ENCODE data around the gene PARK7.

Gene PARK7

GRCh38 chr1:8014381-8014988 is 53.0 kb downstream of the PARK7 start:
- Histone ChIP-seq H3K36me3 (ENCODE audit: low read length) (no peaks in the 10 kb centered on the region), H2AFZ (ENCODE audit: low read depth, low read length, severe bottlenecking) (no peak overlapping the region), H3K9me3 (ENCODE audit: insufficient read depth, low read length) (no peaks in the 10 kb centered on the region), H3F3A (ENCODE audit: insufficient read depth) (no peaks in the 10 kb centered on the region), H3K27me3 (ENCODE audit: low read length) (no peaks in the 10 kb centered on the region), H3K4me3 (ENCODE audit: insufficient read depth, low read length, poor library complexity, severe bottlenecking) (no peak overlapping the region), H3K79me2 (ENCODE audit: insufficient read depth, low read length) (no peaks in the 10 kb centered on the region), H3K4me2 (ENCODE audit: low read depth, low read length, poor library complexity, severe bottlenecking) (no peak overlapping the region), H3K9ac (ENCODE audit: low read length) (no peak overlapping the region), H3K27ac (ENCODE audit: low read depth, low read length) (no peak overlapping the region), H3K9me2 (replicated peaks; ENCODE audit: insufficient read depth, low read length) (no peaks in the 10 kb centered on the region), H4K20me1 (ENCODE audit: low read depth, low read length) (no peaks in the 10 kb centered on the region)
- TF ChIP-seq CTCF (IDR thresholded peaks at IDR 0.05; ENCODE audit: insufficient read depth, low read length, poor library complexity, severe bottlenecking) (no peak), EZH2phosphoT487 (conservative IDR thresholded peaks at IDR 0.05; ENCODE audit: low read length) (no peak)

GRCh38 chr1:8015036-8015808 is 53.7 kb downstream of the PARK7 start:
- no peaks in the 10 kb centered on the region for H3K79me2 ChIP-seq (ENCODE audit: insufficient read depth, low read length)

GRCh38 chr1:8015809-8016165 is 54.3 kb downstream of the PARK7 start:
- Histone ChIP-seq H3K36me3 (ENCODE audit: low read length) (no peaks in the 10 kb centered on the region), H3F3A (ENCODE audit: insufficient read depth) (no peaks in the 10 kb centered on the region), H3K4me3 (ENCODE audit: insufficient read depth, low read length, poor library complexity, severe bottlenecking) (no peak overlapping the region), H3K79me2 (ENCODE audit: insufficient read depth, low read length) (no peaks in the 10 kb centered on the region), H3K9ac (ENCODE audit: low read length) (no peak overlapping the region), H3K27ac (ENCODE audit: low read depth, low read length) (no peak overlapping the region), H3K9me2 (replicated peaks; ENCODE audit: insufficient read depth, low read length) (no peaks in the 10 kb centered on the region), H4K20me1 (ENCODE audit: low read depth, low read length) (no peaks in the 10 kb centered on the region), H2AFZ (ENCODE audit: low read depth, low read length, severe bottlenecking) (no peak overlapping the region), H3K9me3 (ENCODE audit: insufficient read depth, low read length) (no peaks in the 10 kb centered on the region), H3K4me2 (ENCODE audit: low read depth, low read length, poor library complexity, severe bottlenecking) (no peak overlapping the region), H3K27me3 (ENCODE audit: low read length) (no peaks in the 10 kb centered on the region)
- no peak for TF ChIP-seq EZH2phosphoT487 (conservative IDR thresholded peaks at IDR 0.05; ENCODE audit: low read length)
- TF ChIP-seq CTCF (IDR thresholded peaks at IDR 0.05; ENCODE audit: insufficient read depth, low read length, poor library complexity, severe bottlenecking) = no peak

More at GRCh38 chr1:8015036-8015808, 53.7 kb downstream of the PARK7 start:
- Histone ChIP-seq H3F3A (ENCODE audit: insufficient read depth) (no peaks in the 10 kb centered on the region), H2AFZ (ENCODE audit: low read depth, low read length, severe bottlenecking) (no peak overlapping the region), H3K36me3 (ENCODE audit: low read length) (no peaks in the 10 kb centered on the region), H3K4me2 (ENCODE audit: low read depth, low read length, poor library complexity, severe bottlenecking) (no peak overlapping the region), H4K20me1 (ENCODE audit: low read depth, low read length) (no peaks in the 10 kb centered on the region), H3K9ac (ENCODE audit: low read length) (no peak overlapping the region), H3K4me3 (ENCODE audit: insufficient read depth, low read length, poor library complexity, severe bottlenecking) (no peak overlapping the region), H3K27ac (ENCODE audit: low read depth, low read length) (no peak overlapping the region), H3K9me2 (replicated peaks; ENCODE audit: insufficient read depth, low read length) (no peaks in the 10 kb centered on the region), H3K27me3 (ENCODE audit: low read length) (no peaks in the 10 kb centered on the region), H3K9me3 (ENCODE audit: insufficient read depth, low read length) (no peaks in the 10 kb centered on the region)
- peak; percentile 49 for TF ChIP-seq CTCF (IDR thresholded peaks at IDR 0.05; ENCODE audit: insufficient read depth, low read length, poor library complexity, severe bottlenecking)
- TF ChIP-seq EZH2phosphoT487 (conservative IDR thresholded peaks at IDR 0.05; ENCODE audit: low read length) = no peak

Measured in SU-DHL-6 (cell line).